IMR-90 (cell line): Measurements from ENCODE around the gene KRT8. TPM values are rescaled to one million over a fixed set of nuclear protein-coding genes. Genes with fewer than 3 reads are reported as not detected.

ENCODE experiments used
- ATAC-seq: fragments of 200-7000 bp; cut with Tn5 transposase; 2 replicates; pipeline ENCODE4 v1.9.1; 2020; ENCODE audit warnings: low read depth, mild to moderate bottlenecking, moderate library complexity
- BruUV-seq: library from RNA; stranded (reverse); fragments of 400-500 nt; replicated peaks from 2 replicates; lab custom pipeline; 2021; lab: Mats Ljungman, UMichigan
- CTCF ChIA-PET: fragments of 300-600 bp; formaldehyde crosslinking; extraction: SDS; loops from one replicate; lab custom pipeline; 2021; ENCODE audit warnings: antibody characterized with exemption; lab: Yijun Ruan, JAX
- POLR2A ChIA-PET: fragments of 300-600 bp; sonication (Branson Sonifier 250); formaldehyde crosslinking; loops from one replicate; lab custom pipeline; 2022; ENCODE audit warnings: antibody characterized with exemption; ENCODE audit not compliant: unreplicated experiment; lab: Charles Lee
- DNase-seq: peaks from one replicate; pipeline ENCODE4 v3.0.0; 2013
- H2AFZ ChIP-seq: replicated peaks from 2 replicates; pipeline ENCODE3; 2013; ENCODE audit warnings: low read length, mild to moderate bottlenecking; ENCODE audit not compliant: poor library complexity
- H2AK5ac ChIP-seq: 2 replicates; pipeline ENCODE4 v1.6.1; 2013; ENCODE audit warnings: low read depth, low read length, inconsistent platforms
- H2AK9ac ChIP-seq: replicated peaks from 2 replicates; pipeline ENCODE3; 2013; ENCODE audit warnings: mild to moderate bottlenecking, low read depth, low read length, moderate library complexity; ENCODE audit not compliant: poor library complexity
- H2BK120ac ChIP-seq: 2 replicates; pipeline ENCODE4 v1.6.1; 2013; ENCODE audit warnings: low read depth, low read length, inconsistent platforms
- H2BK15ac ChIP-seq: 3 replicates; pipeline ENCODE4 v1.6.1; 2013; ENCODE audit warnings: low read depth, low read length, inconsistent platforms
- H2BK20ac ChIP-seq: 2 replicates; pipeline ENCODE4 v1.6.1; 2013; ENCODE audit warnings: low read depth, mild to moderate bottlenecking, inconsistent platforms, low read length, moderate library complexity
- H2BK5ac ChIP-seq: 2 replicates; pipeline ENCODE4 v1.6.1; 2013; ENCODE audit warnings: mild to moderate bottlenecking, low read depth, low read length, inconsistent platforms; ENCODE audit not compliant: poor library complexity, severe bottlenecking
- H3K14ac ChIP-seq: replicated peaks from 2 replicates; pipeline ENCODE4 v1.6.1; 2013; ENCODE audit warnings: low read depth, low read length, inconsistent platforms
- H3K18ac ChIP-seq: 2 replicates; pipeline ENCODE4 v1.6.1; 2013; ENCODE audit warnings: low read depth, low read length, control low read depth
- H3K23ac ChIP-seq: 2 replicates; pipeline ENCODE4 v1.6.1; 2013; ENCODE audit warnings: low read depth, low read length, inconsistent platforms
- H3K27ac ChIP-seq: 2 replicates; pipeline ENCODE4 v1.5.1; 2013; ENCODE audit warnings: mild to moderate bottlenecking, control low read depth, low read length; ENCODE audit not compliant: insufficient read depth
- H3K27me3 ChIP-seq: 2 replicates; pipeline ENCODE4 v1.6.1; 2013; ENCODE audit warnings: low read length; ENCODE audit not compliant: control insufficient read depth, insufficient read depth
- H3K36me3 ChIP-seq: 2 replicates; pipeline ENCODE4 v1.6.1; 2013; ENCODE audit warnings: low read length, mixed read lengths; ENCODE audit not compliant: control insufficient read depth, insufficient read depth
- H3K4ac ChIP-seq: 2 replicates; pipeline ENCODE4 v1.6.1; 2013; ENCODE audit warnings: low read depth, low read length, inconsistent platforms
- H3K4me1 ChIP-seq: 2 replicates; pipeline ENCODE4 v1.6.1; 2013; ENCODE audit warnings: low read length, mixed read lengths; ENCODE audit not compliant: control insufficient read depth, insufficient read depth
- H3K4me2 ChIP-seq: 2 replicates; pipeline ENCODE4 v1.6.1; 2013; ENCODE audit warnings: low read depth, mild to moderate bottlenecking, control low read depth, low read length, moderate library complexity
- H3K4me3 ChIP-seq: 2 replicates; pipeline ENCODE4 v1.5.1; 2013; ENCODE audit warnings: low read depth, mild to moderate bottlenecking, control low read depth, low read length, moderate library complexity; ENCODE audit not compliant: insufficient read depth
- H3K56ac ChIP-seq: 2 replicates; pipeline ENCODE4 v1.6.1; 2013; ENCODE audit warnings: low read length, inconsistent platforms; ENCODE audit not compliant: insufficient read depth; ENCODE audit errors: extremely low read depth
- H3K79me1 ChIP-seq, 2 experiments: 2 replicates each; pipeline ENCODE4 v1.6.1; 2013; ENCODE audit warnings: low read length in 2 of 2, inconsistent platforms in 1 of 2, low read depth in 1 of 2
- H3K9ac ChIP-seq: 2 replicates; pipeline ENCODE4 v1.6.1; 2013; ENCODE audit warnings: low read depth, low read length, control low read depth
- H3K9me1 ChIP-seq: 2 replicates; pipeline ENCODE4 v1.6.1; 2013; ENCODE audit warnings: low read length, inconsistent platforms; ENCODE audit not compliant: insufficient read depth
- H3K9me3 ChIP-seq: 2 replicates; pipeline ENCODE4 v1.6.1; 2013; ENCODE audit warnings: low read length; ENCODE audit not compliant: control insufficient read depth, insufficient read depth
- H4K20me1 ChIP-seq: 2 replicates; pipeline ENCODE4 v1.6.1; 2013; ENCODE audit warnings: low read length, inconsistent platforms; ENCODE audit not compliant: insufficient read depth
- H4K5ac ChIP-seq: 2 replicates; pipeline ENCODE4 v1.6.1; 2013; ENCODE audit warnings: mild to moderate bottlenecking, low read depth, low read length, control low read depth
- H4K8ac ChIP-seq, 2 experiments: 2 replicates each; pipeline ENCODE4 v1.6.1; 2013; ENCODE audit warnings: low read depth in 2 of 2, low read length in 2 of 2, control low read depth in 1 of 2, inconsistent platforms in 1 of 2
- H4K91ac ChIP-seq: 2 replicates; pipeline ENCODE4 v1.6.1; 2013; ENCODE audit warnings: low read depth, low read length, inconsistent platforms; ENCODE audit not compliant: insufficient read depth
- MAFK ChIP-seq: IDR thresholded peaks from 2 replicates; pipeline ENCODE4 v1.6.1; 2012; ENCODE audit warnings: low read depth, low read length, improper control_type of control experiment
- WGBS, 2 experiments: methylation state at CpG; one replicate each; pipeline versions ENCODE4 v1.1.5 to v1.1.7; 2013; ENCODE audit warnings: missing lambda C conversion rate in 2 of 2; ENCODE audit not compliant: insufficient read length in 1 of 2; ENCODE audit errors: extremely low coverage in 2 of 2; 5-methylcytosine and 5-hydroxymethylcytosine counted together
- dilution Hi-C: fragments of 300-500 bp; cut with HindIII; formaldehyde crosslinking; loops from one replicate; pipeline ENCODE4 v1.14.3; 2018; ENCODE audit warnings: low sequenced_read_pairs; ENCODE audit not compliant: unreplicated experiment
- in situ Hi-C: fragments of 300-500 bp; cut with MboI; formaldehyde crosslinking; loops from 3 replicates; pipeline ENCODE4 v1.14.3; 2019; ENCODE audit warnings: low sequenced_read_pairs, inconsistent platforms, mixed read lengths
- intact Hi-C: fragments of 100-400 bp; cut with micrococcal nuclease; formaldehyde crosslinking; loops from 2 replicates; pipeline ENCODE4 v1.10.0; 2022
- polyA plus RNA-seq, 3 experiments: library from polyadenylated mRNA; depleted of rRNA; stranded (reverse); fragments of >200 nt; gene quantifications; 2 replicates each; pipeline ENCODE4 v1.2.3, GENCODE V29; 2012; ENCODE audit warnings: low replicate concordance in 1 of 3
- total RNA-seq: library from RNA; depleted of rRNA; stranded (reverse); fragments of >200 nt; gene quantifications from 2 replicates; pipeline ENCODE4 v1.2.3, GENCODE V29; 2012
- TF ChIP-seq, protein P1 (sequence below): conservative IDR thresholded peaks from 2 replicates; pipeline ENCODE4 v1.5.1; 2012; ENCODE audit warnings: mild to moderate bottlenecking, low read depth, low read length, improper control_type of control experiment

KRT8 gene
- total and polyA plus RNA-seq, 2 of the 4 experiments (the other 2 are of a cell fraction): 10.9 to 39.3 TPM

- ChIA-PET POLR2A (no interaction called here), CTCF (interaction anchor here (1.4 kb wide), 1 partner anchor 67 kb away, joined by 4 read pairs; no protein-coding TSS in a partner anchor)
- no peak overlapping the region for H3K14ac ChIP-seq
- H2BK15ac ChIP-seq: no peak overlapping the region
- intact Hi-C loops (no loop called here), in situ Hi-C loops (no loop called here), dilution Hi-C loops (no loop called here)
- no peak overlapping the region for H3K18ac ChIP-seq
- no peak overlapping the region for H4K5ac ChIP-seq
- no peak overlapping the region for H3K23ac ChIP-seq
- H2BK120ac ChIP-seq: no peak overlapping the region
- H2BK20ac ChIP-seq: no peak overlapping the region
- no peak overlapping the region for H3K27ac ChIP-seq
- H3K4me2 ChIP-seq: no peak overlapping the region
- H3K4me3 ChIP-seq: no peak overlapping the region
- H3K27me3 ChIP-seq: no peaks in the 10 kb centered on the region
- no peak overlapping the region for H3K4ac ChIP-seq
- no TSS peak for BruUV-seq
- no peak overlapping the region for H2BK5ac ChIP-seq
- no peak overlapping the region for H2AFZ ChIP-seq
- WGBS, 2 experiments: 74% methylated on average over 2 of the region's 15 CpGs; no CpG with 5 or more reads in 1 of the 2 experiments
- no peak overlapping the region for H2AK9ac ChIP-seq
- ATAC-seq (no peak), DNase-seq (no peak)
- H3K9me3 ChIP-seq: no peaks in the 10 kb centered on the region
- peaks cover 9 to 33% of the 10 kb centered on the region in 2 experiments; a peak in 3 of 4 replicates for H3K79me1 ChIP-seq
- H4K91ac ChIP-seq: no peak overlapping the region
- TF ChIP-seq, protein P1, sequence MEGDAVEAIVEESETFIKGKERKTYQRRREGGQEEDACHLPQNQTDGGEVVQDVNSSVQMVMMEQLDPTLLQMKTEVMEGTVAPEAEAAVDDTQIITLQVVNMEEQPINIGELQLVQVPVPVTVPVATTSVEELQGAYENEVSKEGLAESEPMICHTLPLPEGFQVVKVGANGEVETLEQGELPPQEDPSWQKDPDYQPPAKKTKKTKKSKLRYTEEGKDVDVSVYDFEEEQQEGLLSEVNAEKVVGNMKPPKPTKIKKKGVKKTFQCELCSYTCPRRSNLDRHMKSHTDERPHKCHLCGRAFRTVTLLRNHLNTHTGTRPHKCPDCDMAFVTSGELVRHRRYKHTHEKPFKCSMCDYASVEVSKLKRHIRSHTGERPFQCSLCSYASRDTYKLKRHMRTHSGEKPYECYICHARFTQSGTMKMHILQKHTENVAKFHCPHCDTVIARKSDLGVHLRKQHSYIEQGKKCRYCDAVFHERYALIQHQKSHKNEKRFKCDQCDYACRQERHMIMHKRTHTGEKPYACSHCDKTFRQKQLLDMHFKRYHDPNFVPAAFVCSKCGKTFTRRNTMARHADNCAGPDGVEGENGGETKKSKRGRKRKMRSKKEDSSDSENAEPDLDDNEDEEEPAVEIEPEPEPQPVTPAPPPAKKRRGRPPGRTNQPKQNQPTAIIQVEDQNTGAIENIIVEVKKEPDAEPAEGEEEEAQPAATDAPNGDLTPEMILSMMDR: 0 out of 2 replicates have a peak, but pooled peaks have one; percentile 10
- TF ChIP-seq MAFK: no peak
- H3K36me3 ChIP-seq: peaks cover 7% of the 10 kb centered on the region; the same call in 1 of the 2 replicates
- H4K8ac ChIP-seq: no peak overlapping the region
- H3K9me1 ChIP-seq: 0 out of 2 replicates have a peak, but pooled peaks cover 13% of the 10 kb centered on the region
- H3K4me1 ChIP-seq: peaks cover 2% of the 10 kb centered on the region; the same call in 1 of the 2 replicates
- H2AK5ac ChIP-seq: no peak overlapping the region
- no peak overlapping the region for H3K9ac ChIP-seq
- H4K20me1 ChIP-seq: no peaks in the 10 kb centered on the region
- H3K56ac ChIP-seq: no peak overlapping the region
Measured at GRCh38 chr12:52952076-52952801, 47.4 kb upstream of the KRT8 start.
